DOHH2 (cell line): ENCODE results near the gene CCDC80.

Experiments used
- H3F3A ChIP-seq: fragments of 200-600 bp; sonication (generic), shearing (Covaris generic); 2 replicates; pipeline ENCODE4 v1.6.0; 2016; ENCODE audit warnings: antibody characterized with exemption, mild to moderate bottlenecking; ENCODE audit not compliant: control insufficient read depth, insufficient read depth
- H3K27ac ChIP-seq: fragments of 200-600 bp; sonication (generic); 2 replicates; pipeline ENCODE4 v1.5.1; 2014; ENCODE audit warnings: low read depth, mild to moderate bottlenecking, low read length, moderate library complexity
- H3K27me3 ChIP-seq: fragments of 200-600 bp; sonication (generic); 2 replicates; pipeline ENCODE4 v1.6.1; 2014; ENCODE audit warnings: mild to moderate bottlenecking, low read length, mixed read lengths; ENCODE audit not compliant: control insufficient read depth
- H3K36me3 ChIP-seq: fragments of 200-600 bp; sonication (generic); 2 replicates; pipeline ENCODE4 v1.6.1; 2014; ENCODE audit warnings: mild to moderate bottlenecking, low read length, moderate library complexity, mixed read lengths; ENCODE audit not compliant: control insufficient read depth
- H3K4me1 ChIP-seq: fragments of 200-600 bp; sonication (generic); 2 replicates; pipeline ENCODE4 v1.6.1; 2014; ENCODE audit warnings: mild to moderate bottlenecking, low read length, mixed read lengths; ENCODE audit not compliant: control insufficient read depth
- H3K4me2 ChIP-seq: fragments of 200-600 bp; sonication (generic); 2 replicates; pipeline ENCODE4 v1.6.0; 2014; ENCODE audit warnings: mild to moderate bottlenecking, low read length, moderate library complexity
- H3K4me3 ChIP-seq: fragments of 200-600 bp; sonication (generic); 2 replicates; pipeline ENCODE4 v1.5.1; 2014; ENCODE audit warnings: mild to moderate bottlenecking, low read length, mixed read lengths
- H3K79me2 ChIP-seq: fragments of 200-600 bp; sonication (generic); 2 replicates; pipeline ENCODE4 v1.6.1; 2014; ENCODE audit warnings: mild to moderate bottlenecking, low read length, mixed read lengths; ENCODE audit not compliant: control insufficient read depth
- H3K9me2 ChIP-seq: fragments of 200-600 bp; sonication (generic); replicated peaks from 2 replicates; pipeline ENCODE4 v1.6.1; 2014; ENCODE audit warnings: mild to moderate bottlenecking, low read length, mixed read lengths; ENCODE audit not compliant: control insufficient read depth
- H3K9me3 ChIP-seq: fragments of 200-600 bp; sonication (generic); 2 replicates; pipeline ENCODE4 v1.6.1; 2014; ENCODE audit warnings: antibody characterized with exemption, low read length, mixed read lengths; ENCODE audit not compliant: control insufficient read depth, insufficient read depth
- H4K20me1 ChIP-seq: fragments of 200-600 bp; sonication (generic); 2 replicates; pipeline ENCODE4 v1.6.0; 2014; ENCODE audit warnings: low read depth, mild to moderate bottlenecking, antibody characterized with exemption, low read length, moderate library complexity; ENCODE audit not compliant: control insufficient read depth, insufficient read depth
- EZH2phosphoT487 ChIP-seq: fragments of 200-600 bp; sonication (generic); IDR thresholded peaks from 2 replicates; pipeline ENCODE4 v1.6.1; 2017; ENCODE audit warnings: borderline replicate concordance, mild to moderate bottlenecking, antibody characterized with exemption, low read length, moderate library complexity, mixed read lengths
- TF ChIP-seq, protein P1 (sequence below): fragments of 200-600 bp; sonication (generic); IDR thresholded peaks from one replicate; pipeline ENCODE4 v1.5.1; 2014; ENCODE audit warnings: antibody characterized with exemption, mild to moderate bottlenecking, low read depth, low read length; ENCODE audit not compliant: poor library complexity, severe bottlenecking

CCDC80 gene

DNA sequence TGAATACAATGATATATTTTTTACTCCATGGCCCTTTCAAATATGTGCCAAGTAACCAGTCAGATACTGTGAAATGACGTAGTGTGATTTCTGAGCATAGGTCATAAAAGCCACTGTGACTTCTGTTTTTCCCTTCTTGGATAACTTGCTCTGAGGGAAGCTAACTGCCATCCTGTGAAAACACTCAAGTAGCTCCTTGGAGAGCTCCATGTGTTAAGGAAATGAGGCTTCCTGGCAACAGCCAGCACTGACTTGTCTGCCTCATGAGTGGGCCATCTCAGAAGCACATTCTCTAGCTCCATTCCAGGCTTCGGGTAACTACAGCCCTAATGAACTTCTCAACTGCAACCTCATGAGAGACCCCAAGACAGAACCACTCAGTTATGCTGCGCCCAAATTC is 9.5 kb upstream of the CCDC80 start:
- no peak overlapping the region for H3K27ac ChIP-seq
- TF ChIP-seq, protein P1, sequence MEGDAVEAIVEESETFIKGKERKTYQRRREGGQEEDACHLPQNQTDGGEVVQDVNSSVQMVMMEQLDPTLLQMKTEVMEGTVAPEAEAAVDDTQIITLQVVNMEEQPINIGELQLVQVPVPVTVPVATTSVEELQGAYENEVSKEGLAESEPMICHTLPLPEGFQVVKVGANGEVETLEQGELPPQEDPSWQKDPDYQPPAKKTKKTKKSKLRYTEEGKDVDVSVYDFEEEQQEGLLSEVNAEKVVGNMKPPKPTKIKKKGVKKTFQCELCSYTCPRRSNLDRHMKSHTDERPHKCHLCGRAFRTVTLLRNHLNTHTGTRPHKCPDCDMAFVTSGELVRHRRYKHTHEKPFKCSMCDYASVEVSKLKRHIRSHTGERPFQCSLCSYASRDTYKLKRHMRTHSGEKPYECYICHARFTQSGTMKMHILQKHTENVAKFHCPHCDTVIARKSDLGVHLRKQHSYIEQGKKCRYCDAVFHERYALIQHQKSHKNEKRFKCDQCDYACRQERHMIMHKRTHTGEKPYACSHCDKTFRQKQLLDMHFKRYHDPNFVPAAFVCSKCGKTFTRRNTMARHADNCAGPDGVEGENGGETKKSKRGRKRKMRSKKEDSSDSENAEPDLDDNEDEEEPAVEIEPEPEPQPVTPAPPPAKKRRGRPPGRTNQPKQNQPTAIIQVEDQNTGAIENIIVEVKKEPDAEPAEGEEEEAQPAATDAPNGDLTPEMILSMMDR: no peak
- TF ChIP-seq EZH2phosphoT487: no peak
- H3K79me2 ChIP-seq: no peaks in the 10 kb centered on the region
- no peaks in the 10 kb centered on the region for H3F3A ChIP-seq
- no peaks in the 10 kb centered on the region for H3K9me3 ChIP-seq
- H4K20me1 ChIP-seq: no peaks in the 10 kb centered on the region
- H3K4me3 ChIP-seq: no peak overlapping the region
- H3K27me3 ChIP-seq: no peaks in the 10 kb centered on the region
- H3K9me2 ChIP-seq: no peaks in the 10 kb centered on the region
- no peaks in the 10 kb centered on the region for H3K4me1 ChIP-seq
- no peaks in the 10 kb centered on the region for H3K36me3 ChIP-seq
- H3K4me2 ChIP-seq: no peak overlapping the region

DNA sequence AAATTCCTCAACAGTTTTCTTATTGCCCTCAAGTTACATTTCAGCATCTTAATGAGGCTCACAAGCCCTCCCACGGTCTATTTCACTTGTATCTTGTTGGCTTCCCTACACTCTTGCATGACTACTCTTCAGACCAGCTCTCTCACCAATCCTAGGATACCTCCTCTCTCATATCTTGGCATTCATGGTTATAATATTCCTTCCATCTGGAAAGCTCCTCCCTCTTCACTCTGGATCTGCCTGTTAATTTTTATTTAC is 8.5 kb upstream of the CCDC80 start:
- Histone ChIP-seq H3K9me2 (no peaks in the 10 kb centered on the region), H3K4me2 (no peak overlapping the region), H4K20me1 (no peaks in the 10 kb centered on the region), H3K79me2 (no peaks in the 10 kb centered on the region), H3F3A (no peaks in the 10 kb centered on the region), H3K36me3 (no peaks in the 10 kb centered on the region), H3K27me3 (peaks cover 3% of the 10 kb centered on the region), H3K4me3 (no peak overlapping the region), H3K9me3 (no peaks in the 10 kb centered on the region), H3K27ac (no peak overlapping the region), H3K4me1 (no peaks in the 10 kb centered on the region)
- no peak for TF ChIP-seq EZH2phosphoT487
- TF ChIP-seq, protein P1: no peak

DNA sequence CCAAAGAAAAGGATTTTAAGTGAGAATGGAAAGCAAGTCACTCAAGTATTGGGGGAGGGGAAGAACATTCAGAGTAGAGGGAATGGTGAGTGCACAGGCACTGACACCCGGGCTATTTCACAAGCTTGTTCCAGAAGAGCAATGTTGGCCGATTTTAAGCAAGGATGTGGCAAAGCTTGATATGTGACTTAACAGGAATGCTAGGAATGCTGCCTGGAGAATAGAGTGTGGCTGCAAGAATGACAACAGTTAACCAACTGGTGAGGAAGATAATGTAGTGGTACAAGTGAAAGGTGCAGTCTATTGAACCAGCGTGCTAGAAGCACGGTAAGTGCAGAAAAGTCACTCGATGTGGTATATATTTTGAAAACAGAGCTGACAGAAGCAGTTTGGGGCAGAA is 6.2 kb upstream of the CCDC80 start:
- peaks cover 20% of the 10 kb centered on the region for H3K27me3 ChIP-seq
- H3K27ac ChIP-seq: no peak overlapping the region
- no peaks in the 10 kb centered on the region for H3K79me2 ChIP-seq
- no peaks in the 10 kb centered on the region for H3K9me2 ChIP-seq
- H3K4me1 ChIP-seq: peaks cover 6% of the 10 kb centered on the region
- H3K9me3 ChIP-seq: no peaks in the 10 kb centered on the region
- no peaks in the 10 kb centered on the region for H3F3A ChIP-seq
- no peak overlapping the region for H3K4me3 ChIP-seq
- H3K36me3 ChIP-seq: no peaks in the 10 kb centered on the region
- H3K4me2 ChIP-seq: no peak overlapping the region
- TF ChIP-seq EZH2phosphoT487: no peak
- TF ChIP-seq, protein P1: no peak
- no peaks in the 10 kb centered on the region for H4K20me1 ChIP-seq

DNA sequence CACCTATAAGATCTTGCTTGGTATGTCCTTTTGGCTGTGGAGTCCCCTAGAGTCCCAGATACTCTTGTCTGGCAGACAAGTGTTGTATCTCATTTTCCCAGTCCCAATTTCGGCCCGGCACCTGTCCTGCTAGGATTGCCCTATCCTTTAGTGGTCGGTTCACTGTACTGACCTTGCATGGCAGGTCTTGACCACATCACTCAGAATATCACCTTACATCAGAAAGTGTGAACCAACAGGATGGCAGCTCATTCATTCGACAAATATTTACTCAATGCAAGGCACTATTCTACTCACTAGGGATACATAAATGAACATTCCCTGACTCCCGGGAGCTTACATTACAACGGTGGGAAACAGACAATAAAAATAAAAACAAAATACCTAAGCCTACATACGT is 5.7 kb upstream of the CCDC80 start:
- H3K27ac ChIP-seq: no peak overlapping the region
- peaks cover 25% of the 10 kb centered on the region for H3K27me3 ChIP-seq
- peaks cover 6% of the 10 kb centered on the region for H3K4me1 ChIP-seq
- no peaks in the 10 kb centered on the region for H4K20me1 ChIP-seq
- no peak overlapping the region for H3K4me3 ChIP-seq
- no peaks in the 10 kb centered on the region for H3K9me3 ChIP-seq
- H3K9me2 ChIP-seq: no peaks in the 10 kb centered on the region
- no peak overlapping the region for H3K4me2 ChIP-seq
- H3K79me2 ChIP-seq: no peaks in the 10 kb centered on the region
- H3K36me3 ChIP-seq: no peaks in the 10 kb centered on the region
- H3F3A ChIP-seq: no peaks in the 10 kb centered on the region
- TF ChIP-seq EZH2phosphoT487: no peak
